RWPE1 (cell line): ENCODE data around the gene ZC3H13.

ENCODE experiments used
- CTCF ChIA-PET: fragments of 350-600 bp; sonication (Branson Sonifier 250); formaldehyde crosslinking; extraction: SDS; loops from one replicate; lab custom pipeline; 2021; lab: Yijun Ruan, JAX
- POLR2A ChIA-PET: fragments of 400-600 bp; formaldehyde crosslinking; extraction: SDS; loops from one replicate; lab custom pipeline; 2020; ENCODE audit warnings: antibody characterized with exemption; ENCODE audit not compliant: low non-redundant PET; lab: Yijun Ruan, JAX
- DNase-seq: peaks from one replicate; pipeline ENCODE4 v3.0.0; 2012; ENCODE audit warnings: low spot score
- H3K27ac ChIP-seq: fragments of 450-650 bp; 2 replicates; pipeline ENCODE4 v1.5.1; 2017
- TF ChIP-seq, protein P1 (sequence below): fragments of 450-650 bp; conservative IDR thresholded peaks from 2 replicates; pipeline ENCODE4 v1.5.1; 2017; ENCODE audit warnings: low read depth, mild to moderate bottlenecking

Gene ZC3H13

DNA sequence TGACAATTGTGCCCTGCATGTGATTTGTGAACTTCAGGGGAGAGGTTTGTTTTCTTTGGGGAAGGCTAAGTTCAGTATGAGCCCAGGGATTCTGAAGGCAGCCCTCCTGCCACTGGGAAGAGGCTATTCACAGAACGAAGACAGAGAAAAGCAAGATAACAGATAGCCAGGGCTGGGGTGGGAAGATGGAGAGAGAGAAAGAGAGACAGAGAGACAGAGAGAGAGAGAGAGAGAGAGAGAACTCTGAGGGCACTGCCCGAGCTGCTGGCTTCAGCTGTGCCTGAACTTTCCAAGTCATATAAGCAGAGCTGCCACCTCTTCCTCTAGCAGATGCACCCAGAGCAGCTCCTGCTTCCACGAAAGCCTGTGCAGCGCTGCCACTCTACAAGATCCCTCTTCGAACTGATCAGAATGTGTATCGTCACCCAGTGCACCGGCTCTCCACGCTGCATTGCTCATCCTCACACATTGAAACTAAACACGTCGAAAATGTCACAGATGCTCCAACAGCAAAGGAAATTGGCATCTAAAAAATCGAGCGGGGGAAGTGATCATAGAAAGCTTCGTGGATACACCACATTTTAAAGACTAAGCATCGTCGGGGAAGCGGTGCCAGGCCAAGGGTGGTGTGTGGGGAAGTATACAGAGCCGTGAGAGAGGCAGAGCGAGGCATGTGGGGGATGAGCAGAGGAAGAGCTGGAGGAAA is 119.2 kb downstream of the ZC3H13 start:
- ChIA-PET POLR2A (no interaction called here), CTCF (interaction anchor here (0.7 to 0.8 kb wide), 2 partner anchors 17 to 1599 kb away, joined by 3 read pairs; no protein-coding TSS in a partner anchor)
- no peak for DNase-seq
- TF ChIP-seq, protein P1, sequence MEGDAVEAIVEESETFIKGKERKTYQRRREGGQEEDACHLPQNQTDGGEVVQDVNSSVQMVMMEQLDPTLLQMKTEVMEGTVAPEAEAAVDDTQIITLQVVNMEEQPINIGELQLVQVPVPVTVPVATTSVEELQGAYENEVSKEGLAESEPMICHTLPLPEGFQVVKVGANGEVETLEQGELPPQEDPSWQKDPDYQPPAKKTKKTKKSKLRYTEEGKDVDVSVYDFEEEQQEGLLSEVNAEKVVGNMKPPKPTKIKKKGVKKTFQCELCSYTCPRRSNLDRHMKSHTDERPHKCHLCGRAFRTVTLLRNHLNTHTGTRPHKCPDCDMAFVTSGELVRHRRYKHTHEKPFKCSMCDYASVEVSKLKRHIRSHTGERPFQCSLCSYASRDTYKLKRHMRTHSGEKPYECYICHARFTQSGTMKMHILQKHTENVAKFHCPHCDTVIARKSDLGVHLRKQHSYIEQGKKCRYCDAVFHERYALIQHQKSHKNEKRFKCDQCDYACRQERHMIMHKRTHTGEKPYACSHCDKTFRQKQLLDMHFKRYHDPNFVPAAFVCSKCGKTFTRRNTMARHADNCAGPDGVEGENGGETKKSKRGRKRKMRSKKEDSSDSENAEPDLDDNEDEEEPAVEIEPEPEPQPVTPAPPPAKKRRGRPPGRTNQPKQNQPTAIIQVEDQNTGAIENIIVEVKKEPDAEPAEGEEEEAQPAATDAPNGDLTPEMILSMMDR, result no peak
- no peak overlapping the region for H3K27ac ChIP-seq

GRCh38 chr13:45932676-45933075 is 119.9 kb downstream of the ZC3H13 start:
- CTCF ChIA-PET, result interaction anchor here (0.5 to 0.7 kb wide), 3 partner anchors 19 to 1598 kb away, joined by 3 read pairs; no protein-coding TSS in a partner anchor
- POLR2A ChIA-PET, result interaction anchor here (0.5 kb wide), 1 partner anchor 21 kb away, joined by 8 read pairs; no protein-coding TSS in a partner anchor
- TF ChIP-seq, protein P1, result no peak
- no peak overlapping the region for H3K27ac ChIP-seq
- no peak for DNase-seq

- ChIA-PET CTCF (interaction anchor here (0.5 to 0.6 kb wide), 2 partner anchors 19 to 440 kb away, joined by 3 read pairs; no protein-coding TSS in a partner anchor), POLR2A (interaction anchor here (0.5 kb wide), 1 partner anchor 21 kb away, joined by 8 read pairs; no protein-coding TSS in a partner anchor)
- H3K27ac ChIP-seq, result no peak overlapping the region
- no peak for DNase-seq
- TF ChIP-seq, protein P1, result no peak
Measured at GRCh38 chr13:45932172-45932571, 120.4 kb downstream of the ZC3H13 start.

GRCh38 chr13:45931211-45931610 is 121.3 kb downstream of the ZC3H13 start:
- POLR2A ChIA-PET, result no interaction called here
- DNase-seq, result no peak
- H3K27ac ChIP-seq, result no peak overlapping the region
- TF ChIP-seq, protein P1, result no peak
- CTCF ChIA-PET, result no interaction called here

GRCh38 chr13:45930177-45930576 is 122.4 kb downstream of the ZC3H13 start:
- H3K27ac ChIP-seq, result no peak overlapping the region
- CTCF ChIA-PET, result interaction anchor here (0.6 kb wide), 1 partner anchor 13 kb away, joined by 8 read pairs; no protein-coding TSS in a partner anchor
- DNase-seq, result no peak
- TF ChIP-seq, protein P1, result no peak
- POLR2A ChIA-PET, result no interaction called here

- CTCF ChIA-PET, result interaction anchor here (0.6 to 0.7 kb wide), 3 partner anchors 79 to 291 kb away, joined by 3 read pairs; no protein-coding TSS in a partner anchor
- TF ChIP-seq, protein P1, result peak; percentile 21; the same call in 1 of the 2 replicates
- peak; percentile 50 for DNase-seq
- POLR2A ChIA-PET, result no interaction called here
- no peak overlapping the region for H3K27ac ChIP-seq
Measured at GRCh38 chr13:45928843-45929242, 123.7 kb downstream of the ZC3H13 start.
